ENCODE results near the gene GUCY1A2.
"Not testable (repeated sequence)": the region's sequence is repeated elsewhere in the genome, so short reads cannot be mapped to it uniquely, and the experiment has no call there.

The GUCY1A2 gene, protein sequence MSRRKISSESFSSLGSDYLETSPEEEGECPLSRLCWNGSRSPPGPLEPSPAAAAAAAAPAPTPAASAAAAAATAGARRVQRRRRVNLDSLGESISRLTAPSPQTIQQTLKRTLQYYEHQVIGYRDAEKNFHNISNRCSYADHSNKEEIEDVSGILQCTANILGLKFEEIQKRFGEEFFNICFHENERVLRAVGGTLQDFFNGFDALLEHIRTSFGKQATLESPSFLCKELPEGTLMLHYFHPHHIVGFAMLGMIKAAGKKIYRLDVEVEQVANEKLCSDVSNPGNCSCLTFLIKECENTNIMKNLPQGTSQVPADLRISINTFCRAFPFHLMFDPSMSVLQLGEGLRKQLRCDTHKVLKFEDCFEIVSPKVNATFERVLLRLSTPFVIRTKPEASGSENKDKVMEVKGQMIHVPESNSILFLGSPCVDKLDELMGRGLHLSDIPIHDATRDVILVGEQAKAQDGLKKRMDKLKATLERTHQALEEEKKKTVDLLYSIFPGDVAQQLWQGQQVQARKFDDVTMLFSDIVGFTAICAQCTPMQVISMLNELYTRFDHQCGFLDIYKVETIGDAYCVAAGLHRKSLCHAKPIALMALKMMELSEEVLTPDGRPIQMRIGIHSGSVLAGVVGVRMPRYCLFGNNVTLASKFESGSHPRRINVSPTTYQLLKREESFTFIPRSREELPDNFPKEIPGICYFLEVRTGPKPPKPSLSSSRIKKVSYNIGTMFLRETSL

GRCh38 chr11:107018219-107018901 lies at the start of gene GUCY1A2:
Gene GUCY1A2, minus strand, starts transcription at chr11:107018476. Its CDS starts 421 bp downstream, at chr11:107018055.
- no peak for DNase-seq

DNA sequence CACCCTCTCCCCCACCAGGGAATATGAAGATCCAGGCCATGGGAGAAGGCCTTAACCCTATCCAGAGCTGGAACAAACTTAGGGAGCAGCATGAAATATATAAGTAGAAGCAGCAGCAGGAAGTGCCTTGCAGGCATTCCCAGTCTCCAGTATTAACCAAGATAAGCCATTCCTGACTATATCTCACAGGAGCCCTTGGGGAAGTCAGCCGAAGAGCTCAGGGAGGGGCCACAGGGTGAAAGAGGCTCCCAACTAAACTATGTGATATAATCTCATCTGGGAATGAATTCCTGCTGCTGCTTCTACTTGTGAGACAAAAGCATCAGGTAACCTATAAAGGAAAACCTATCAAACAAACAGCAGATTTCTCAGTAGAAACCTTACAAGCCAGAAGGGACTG lies 36.1 kb upstream of the GUCY1A2 start:
- DNase-seq = no peak

- DNase-seq = not testable (repeated sequence)
Observed at GRCh38 chr11:107051332-107051731, 33.1 kb upstream of the GUCY1A2 start.

DNA sequence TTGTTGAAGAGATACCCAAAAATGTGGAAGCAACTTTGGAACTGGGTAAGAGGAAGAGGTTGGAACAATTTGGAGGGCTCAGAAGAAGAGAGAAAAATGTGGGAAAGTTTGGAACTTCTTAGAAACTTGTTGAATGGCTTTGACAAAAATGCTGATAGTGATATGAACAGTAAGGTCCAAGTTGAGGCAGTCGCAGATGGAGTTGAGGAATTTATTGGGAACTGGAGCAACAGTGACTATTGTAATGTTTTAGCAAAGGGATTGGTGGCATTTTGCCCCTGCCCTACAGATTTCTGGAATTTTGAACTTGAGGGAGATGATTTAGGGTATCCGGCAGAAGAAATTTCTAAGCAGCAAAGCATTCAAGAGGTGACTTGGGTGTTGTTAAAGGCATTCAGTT lies 32.6 kb upstream of the GUCY1A2 start:
- DNase-seq = not testable (repeated sequence)

GRCh38 chr11:107050121-107050520 lies 31.8 kb upstream of the GUCY1A2 start:
- DNase-seq = no peak

- DNase-seq = no peak
Observed at GRCh38 chr11:107044503-107044902, 26.2 kb upstream of the GUCY1A2 start.

DNA sequence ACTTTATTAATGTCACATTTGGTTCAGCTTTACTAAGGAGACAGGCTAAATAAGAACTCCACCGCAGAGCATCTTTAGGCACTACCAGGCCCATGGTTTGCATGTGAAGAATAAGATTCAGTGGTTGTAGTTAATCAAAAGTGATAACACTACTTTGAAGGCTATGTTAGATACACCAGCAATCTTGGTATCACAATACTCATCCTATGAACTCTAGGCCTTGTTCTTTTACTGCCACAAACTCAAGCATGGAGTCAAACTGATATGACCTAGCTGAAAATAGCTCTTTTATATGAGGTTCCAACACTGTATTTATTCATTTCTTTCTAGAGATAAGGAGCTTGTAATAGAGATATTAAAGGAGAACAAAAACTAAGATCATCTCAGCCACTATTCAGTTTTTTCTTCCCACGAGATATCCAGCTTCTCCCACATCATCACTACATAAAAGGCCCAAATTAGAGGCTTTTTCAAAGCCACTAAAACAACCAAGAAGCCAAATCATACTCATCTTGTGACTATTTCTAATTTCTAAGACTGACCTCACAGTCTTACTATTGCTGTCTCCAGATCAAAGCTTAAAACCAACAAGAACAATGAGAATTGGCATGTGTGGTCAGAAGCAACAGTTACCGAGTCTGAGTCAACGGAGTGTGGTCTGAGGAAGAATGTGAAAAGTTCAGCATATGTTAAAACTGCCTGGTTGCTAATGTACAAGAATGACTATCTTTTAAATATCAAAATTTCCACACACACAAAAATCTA lies 25.1 kb upstream of the GUCY1A2 start:
- no peak for DNase-seq

DNA sequence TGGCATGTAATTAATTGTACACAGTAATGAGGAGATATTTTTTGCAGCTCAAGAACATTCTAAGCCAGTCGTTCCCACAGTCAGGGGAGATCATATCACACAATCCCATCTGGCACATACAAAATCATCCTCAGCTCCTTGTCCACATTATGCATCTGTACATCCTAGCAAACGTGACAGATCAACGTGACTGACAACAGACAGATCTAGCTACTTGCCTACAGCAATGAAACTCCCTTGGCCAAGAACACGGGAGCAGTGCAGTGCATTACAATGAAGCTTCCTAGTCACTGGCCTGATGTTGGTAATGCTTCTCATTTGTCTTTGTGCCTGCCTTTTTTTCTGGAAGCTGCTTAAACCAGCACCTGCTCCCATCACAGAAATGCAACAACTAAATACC lies 24.5 kb upstream of the GUCY1A2 start:
- DNase-seq = no peak

- no peak for DNase-seq
Observed at GRCh38 chr11:107041088-107041444, 22.8 kb upstream of the GUCY1A2 start.

GRCh38 chr11:107040433-107041087 lies 22.3 kb upstream of the GUCY1A2 start:
- no peak for DNase-seq

DNA sequence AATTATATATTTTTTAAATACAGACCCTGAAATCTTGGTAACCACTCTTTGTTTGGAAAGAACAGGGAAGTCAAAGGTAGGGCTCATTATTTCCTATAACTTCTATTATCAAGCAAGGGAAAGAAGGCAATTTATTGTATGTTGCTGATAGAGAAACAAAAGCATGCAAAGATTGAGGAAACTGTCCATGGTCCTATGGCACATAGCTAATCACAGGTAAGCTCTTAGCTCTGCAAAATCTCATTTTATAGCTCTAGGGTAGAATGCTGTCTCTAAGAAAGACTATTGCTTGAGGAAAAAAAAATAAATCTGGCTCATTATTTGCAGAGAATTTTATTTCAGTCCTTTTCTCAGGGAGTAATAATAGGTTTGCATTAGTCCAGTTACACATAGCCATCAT lies 7.4 kb upstream of the GUCY1A2 start:
- no peak for DNase-seq

- DNase-seq = no peak
Observed at GRCh38 chr11:107020594-107020993, 2.3 kb upstream of the GUCY1A2 start.

- no peak for DNase-seq
Observed at GRCh38 chr11:107018902-107019493, 722 bp upstream of the GUCY1A2 start.

DNA sequence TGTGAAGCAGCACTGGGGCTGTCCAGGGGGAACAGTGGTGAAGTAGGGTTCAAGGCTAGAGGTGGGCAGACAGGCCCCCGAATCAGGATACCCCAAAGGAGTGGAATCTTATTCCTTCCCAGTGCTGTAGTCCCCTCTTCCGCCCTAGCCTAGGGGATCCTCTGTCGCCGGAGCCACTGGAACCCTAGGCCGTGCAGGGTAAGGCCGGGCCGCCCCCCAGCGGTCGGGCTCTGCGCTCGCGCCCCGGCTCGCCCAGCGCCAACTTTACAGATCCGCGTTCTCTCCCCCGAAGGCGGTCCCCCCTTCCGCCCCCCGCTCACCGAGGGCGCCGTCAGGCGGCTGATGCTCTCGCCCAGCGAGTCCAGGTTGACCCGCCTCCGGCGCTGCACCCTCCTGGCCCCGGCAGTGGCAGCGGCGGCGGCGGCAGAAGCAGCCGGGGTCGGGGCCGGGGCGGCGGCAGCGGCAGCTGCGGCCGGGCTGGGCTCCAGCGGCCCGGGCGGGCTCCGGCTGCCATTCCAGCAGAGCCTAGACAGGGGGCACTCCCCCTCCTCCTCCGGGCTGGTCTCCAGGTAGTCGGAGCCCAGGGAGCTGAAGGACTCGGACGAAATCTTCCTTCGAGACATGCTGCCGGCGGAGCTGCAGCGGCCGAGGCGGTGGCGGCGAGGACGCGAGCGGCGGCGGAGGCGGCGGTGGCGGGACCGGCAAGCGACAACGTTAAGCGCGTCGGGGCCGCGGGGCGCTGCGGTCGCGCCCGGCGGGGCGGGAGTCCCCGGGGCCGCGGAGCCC lies 650 bp downstream of the GUCY1A2 start:
- DNase-seq = no peak

DNA sequence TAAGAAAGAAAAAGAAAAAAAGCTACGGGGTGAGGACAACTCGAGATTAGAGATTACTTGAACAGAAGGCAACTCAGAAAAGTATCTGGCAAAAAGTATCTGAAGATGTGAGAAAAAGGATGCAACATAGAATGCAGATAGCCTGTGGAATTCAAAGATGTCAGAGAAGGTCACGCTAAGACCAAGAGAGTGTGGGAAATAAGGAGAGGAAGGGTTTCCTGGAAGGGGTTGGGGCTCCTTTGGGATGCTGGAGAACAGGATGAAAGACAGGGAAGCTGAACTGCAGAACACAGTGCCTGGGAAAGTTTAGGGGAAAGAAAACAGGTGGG lies 1.2 kb downstream of the GUCY1A2 start:
- DNase-seq = no peak

GRCh38 chr11:107014871-107015270 lies 3.4 kb downstream of the GUCY1A2 start:
- DNase-seq = no peak

DNA sequence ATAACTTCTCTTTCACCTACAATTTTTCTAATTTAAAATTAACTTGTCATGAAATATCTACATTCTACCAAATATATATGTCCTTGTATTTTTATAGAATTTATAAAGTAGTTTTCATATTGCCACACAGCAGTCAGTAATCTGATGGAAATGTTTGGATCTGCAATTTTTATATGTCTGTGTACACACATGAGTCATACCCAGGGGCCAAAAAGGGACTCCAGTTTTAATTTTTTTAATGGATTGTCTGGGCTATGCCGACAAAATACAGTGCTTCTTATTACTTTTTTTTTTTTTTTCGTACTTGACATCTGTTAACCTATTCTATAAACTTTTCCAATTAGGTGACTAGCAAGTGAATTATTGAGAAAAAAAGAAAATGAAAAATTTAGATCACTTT lies 6.3 kb downstream of the GUCY1A2 start:
- DNase-seq = no peak

GRCh38 chr11:107009190-107009589 lies 9.1 kb downstream of the GUCY1A2 start:
- no peak for DNase-seq

- no peak for DNase-seq
Observed at GRCh38 chr11:107006076-107006833, 12.0 kb downstream of the GUCY1A2 start.

- DNase-seq = no peak
Observed at GRCh38 chr11:106999196-106999595, 19.1 kb downstream of the GUCY1A2 start.

DNA sequence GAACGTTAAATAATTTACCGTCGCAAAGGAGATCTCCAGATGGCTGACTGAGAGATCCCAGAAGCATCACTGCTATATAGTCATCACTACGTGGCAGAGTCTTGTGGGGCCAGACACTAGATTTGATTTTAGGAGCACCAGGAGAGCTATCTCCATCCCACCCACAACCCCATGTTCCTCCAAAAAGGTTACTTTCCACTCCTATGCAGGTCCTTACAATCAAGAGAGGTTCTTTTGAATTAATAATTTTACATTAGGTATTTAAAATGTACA lies 19.4 kb downstream of the GUCY1A2 start:
- no peak for DNase-seq

Data from CD4-positive, alpha-beta T cell treated with Interleukin-12 subunit alpha and Interleukin-12 subunit beta, for 1 hour (primary cell).